ENCODE results near the gene SIRT3. TPM values are rescaled to one million over a fixed set of nuclear protein-coding genes. Genes with fewer than 3 reads are reported as not detected.
"Not testable (repeated sequence)": the region's sequence is repeated elsewhere in the genome, so short reads cannot be mapped to it uniquely, and the experiment has no call there.

The SIRT3 gene
- total and polyA plus RNA-seq, 4 donors, result 9.9 to 17.1 (median 14.6) TPM

DNA sequence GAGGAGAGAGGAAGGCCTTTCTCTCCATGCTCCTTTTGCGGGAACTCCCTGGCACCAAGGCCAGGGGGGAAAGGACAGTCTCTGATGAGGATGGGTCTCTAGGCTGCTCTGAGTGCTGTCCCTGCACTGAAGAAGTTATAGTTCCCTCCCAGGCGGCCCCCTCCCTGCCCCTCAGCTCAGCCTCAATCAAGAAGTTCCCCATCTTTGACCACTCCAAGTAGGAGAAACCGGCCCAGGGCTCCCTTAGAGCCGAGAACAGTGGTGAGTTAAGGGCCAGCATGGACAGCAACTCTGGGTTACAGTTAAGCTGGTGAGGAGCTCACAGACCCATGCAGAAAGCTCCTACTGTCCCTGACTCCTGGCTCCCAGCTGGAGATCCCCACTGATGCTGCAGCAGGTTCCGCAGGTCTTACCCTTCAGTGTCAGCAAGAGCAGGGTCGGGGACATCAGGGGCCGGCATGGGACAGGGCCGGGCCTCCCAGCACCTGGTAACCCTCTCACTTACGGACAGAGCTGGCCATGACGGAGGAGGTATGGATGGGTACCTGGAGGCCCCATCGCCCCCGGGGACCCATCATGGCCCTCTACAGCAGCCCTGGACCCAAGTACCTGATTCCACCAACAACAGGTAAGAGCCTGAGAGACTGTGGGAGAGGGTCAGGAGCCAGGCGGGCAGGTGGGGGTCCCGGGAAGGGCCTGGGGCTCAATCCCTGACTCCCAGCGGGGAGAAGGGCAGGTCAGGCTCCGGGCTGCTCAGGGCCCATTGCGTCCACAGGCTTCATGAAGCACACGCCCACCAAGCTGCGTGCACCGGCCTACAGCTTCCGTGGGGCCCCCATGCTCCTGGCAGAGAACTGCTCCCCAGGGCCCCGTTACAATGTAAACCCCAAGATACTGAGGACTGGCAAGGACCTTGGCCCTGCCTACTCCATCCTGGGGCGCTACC lies 39.1 kb downstream of the SIRT3 start:
- Histone ChIP-seq H3K9me3 (ENCODE audit: control insufficient read depth in 4 of 4, low read length in 3 of 4) (no peaks in the 10 kb centered on the region), H3K9ac (ENCODE audit: low read depth in 1 of 2, low read length in 2 of 2) (no peak overlapping the region), H3K27me3 (ENCODE audit: control insufficient read depth in 4 of 4, insufficient read depth in 4 of 4, low read length in 3 of 4) (no peaks in the 10 kb centered on the region), H3K4me3 (ENCODE audit: low read depth in 1 of 3, low read length in 3 of 3) (no peak overlapping the region), H3K27ac (ENCODE audit: low read depth in 1 of 2, low read length in 2 of 2) (no peak overlapping the region), H3K4me1 (ENCODE audit: control insufficient read depth in 4 of 4, insufficient read depth in 4 of 4, low read length in 3 of 4) (no peaks in the 10 kb centered on the region), H3K36me3 (ENCODE audit: control insufficient read depth in 4 of 4, insufficient read depth in 3 of 4, low read depth in 1 of 4, low read length in 3 of 4) (peaks cover 0 to 4% (median under 1%) of the 10 kb centered on the region in 4 donors)
- 87% methylated on average over 23 of the region's 23 CpGs for WGBS
- no peak for DNase-seq (ENCODE audit: low spot score)
- no peak for TF ChIP-seq NR2F2 (IDR thresholded peaks at IDR 0.05)
- TF ChIP-seq GABPA (IDR thresholded peaks at IDR 0.05 in 1 of 2, conservative IDR thresholded peaks at IDR 0.05 in 1 of 2), result no peak
- no peak for TF ChIP-seq YY1 (IDR thresholded peaks at IDR 0.05)
- TF ChIP-seq JUND (IDR thresholded peaks at IDR 0.05), result no peak
- no peak for TF ChIP-seq CTCF (IDR thresholded peaks at IDR 0.05; ENCODE audit: low read depth, low read length, missing input control)
- no peak for TF ChIP-seq TAF1 (conservative IDR thresholded peaks at IDR 0.05)
- TF ChIP-seq, protein P1, sequence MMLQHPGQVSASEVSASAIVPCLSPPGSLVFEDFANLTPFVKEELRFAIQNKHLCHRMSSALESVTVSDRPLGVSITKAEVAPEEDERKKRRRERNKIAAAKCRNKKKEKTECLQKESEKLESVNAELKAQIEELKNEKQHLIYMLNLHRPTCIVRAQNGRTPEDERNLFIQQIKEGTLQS (IDR thresholded peaks at IDR 0.05), result no peak
- TF ChIP-seq REST (IDR thresholded peaks at IDR 0.05), result no peak
- TF ChIP-seq HNF4A (conservative IDR thresholded peaks at IDR 0.05), result no peak
- TF ChIP-seq SP1 (IDR thresholded peaks at IDR 0.05), result no peak
- no peak for TF ChIP-seq EGR1 (IDR thresholded peaks at IDR 0.05; ENCODE audit: low read depth in 2 of 2)
- TF ChIP-seq FOXA1 (IDR thresholded peaks at IDR 0.05), result no peak

DNA sequence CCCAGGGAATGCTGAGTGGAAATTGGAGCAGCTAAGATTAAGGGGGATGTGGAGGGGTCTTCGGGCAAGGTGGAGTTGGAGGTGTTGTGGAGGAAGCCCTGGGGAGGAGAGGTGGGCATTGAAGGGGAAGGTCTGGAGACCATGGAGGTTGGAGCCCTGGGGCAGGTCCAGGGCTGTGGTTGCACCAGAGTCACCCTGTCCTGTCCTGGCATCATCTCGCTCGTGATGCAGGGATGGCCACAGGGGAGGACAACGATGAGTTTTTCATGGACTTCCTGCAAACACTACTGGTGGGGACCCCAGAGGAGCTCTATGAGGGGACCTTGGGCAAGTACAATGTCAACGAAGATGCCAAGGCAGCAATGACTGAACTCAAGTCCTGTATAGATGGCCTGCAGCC lies 42.7 kb downstream of the SIRT3 start:
- H3K27me3 ChIP-seq (ENCODE audit: control insufficient read depth in 4 of 4, insufficient read depth in 4 of 4, low read length in 3 of 4); DNase-seq (ENCODE audit: low spot score); H3K27ac ChIP-seq (ENCODE audit: low read depth in 1 of 2, low read length in 2 of 2); H3K9me3 ChIP-seq (ENCODE audit: control insufficient read depth in 4 of 4, low read length in 3 of 4); H3K4me3 ChIP-seq (ENCODE audit: low read depth in 1 of 3, low read length in 3 of 3); H3K4me1 ChIP-seq (ENCODE audit: control insufficient read depth in 4 of 4, insufficient read depth in 4 of 4, low read length in 3 of 4); H3K36me3 ChIP-seq (ENCODE audit: control insufficient read depth in 4 of 4, insufficient read depth in 3 of 4, low read depth in 1 of 4, low read length in 3 of 4); H3K9ac ChIP-seq (ENCODE audit: low read depth in 1 of 2, low read length in 2 of 2): not testable (repeated sequence)
- 66% methylated on average over 5 of the region's 5 CpGs for WGBS

- H3K36me3 ChIP-seq (ENCODE audit: control insufficient read depth in 4 of 4, insufficient read depth in 3 of 4, low read depth in 1 of 4, low read length in 3 of 4); H3K27ac ChIP-seq (ENCODE audit: low read depth in 1 of 2, low read length in 2 of 2); H3K4me3 ChIP-seq (ENCODE audit: low read depth in 1 of 3, low read length in 3 of 3); H3K9me3 ChIP-seq (ENCODE audit: control insufficient read depth in 4 of 4, low read length in 3 of 4); H3K9ac ChIP-seq (ENCODE audit: low read depth in 1 of 2, low read length in 2 of 2); H3K4me1 ChIP-seq (ENCODE audit: control insufficient read depth in 4 of 4, insufficient read depth in 4 of 4, low read length in 3 of 4); DNase-seq (ENCODE audit: low spot score); H3K27me3 ChIP-seq (ENCODE audit: control insufficient read depth in 4 of 4, insufficient read depth in 4 of 4, low read length in 3 of 4): not testable (repeated sequence)
- 90% methylated on average over 8 of the region's 11 CpGs for WGBS
These were observed 43.4 kb downstream of the SIRT3 start, which contains the start of gene SCGB1C1 for GRCh38 chr11:192674-193128. SCGB1C1 (plus strand) TSS chr11:193078; CDS start chr11:193100, 22 bp downstream.
